Measurements from ENCODE around the gene THBD. TPM values are rescaled to one million over a fixed set of nuclear protein-coding genes. Genes with fewer than 3 reads are reported as not detected.

THBD gene
- total RNA-seq, 1 donor from 2014 or later = 22.7 TPM

GRCh38 chr20:23021541-23021940 lies 27.9 kb downstream of the THBD start:
- H3K79me2 ChIP-seq (ENCODE audit: insufficient read depth, low read length) = no peaks in the 10 kb centered on the region
- H3K27me3 ChIP-seq (ENCODE audit: insufficient read depth, low read length) = no peaks in the 10 kb centered on the region
- no peak overlapping the region for H3K4me2 ChIP-seq (ENCODE audit: low read length)
- peaks cover 9% of the 10 kb centered on the region for H3K4me1 Mint-ChIP-seq (ENCODE audit: low read depth, unreplicated experiment)
- FAIRE-seq (no peak), DNase-seq (ENCODE audit: low read depth) (no peak)
- TF ChIP-seq EZH2 (IDR thresholded peaks at IDR 0.05; ENCODE audit: insufficient read depth, low read length) (no peak), CTCF (IDR thresholded peaks at IDR 0.05; ENCODE audit: insufficient read depth, low read depth, low read length) (no peak)
- no peak overlapping the region for H2AFZ ChIP-seq (ENCODE audit: low read depth, low read length)
- H3K36me3 ChIP-seq (ENCODE audit: insufficient read depth, low read length) = no peaks in the 10 kb centered on the region
- H3K9me3 ChIP-seq (ENCODE audit: insufficient read depth, low read depth, low read length) = no peaks in the 10 kb centered on the region
- no peak overlapping the region for H3K9ac ChIP-seq (ENCODE audit: low read length)
- no peak overlapping the region for H3K27ac ChIP-seq (ENCODE audit: low read depth, low read length)
- no peaks in the 10 kb centered on the region for H3K9me3 Mint-ChIP-seq (ENCODE audit: unreplicated experiment)
- H3K36me3 Mint-ChIP-seq (ENCODE audit: low read depth, unreplicated experiment) = no peaks in the 10 kb centered on the region
- H3K4me3 ChIP-seq (ENCODE audit: insufficient read depth, low read depth, low read length) = no peak overlapping the region
- H3K27me3 Mint-ChIP-seq (ENCODE audit: low read depth, unreplicated experiment) = peaks cover 15% of the 10 kb centered on the region
- H3K4me3 Mint-ChIP-seq (ENCODE audit: unreplicated experiment) = no peak overlapping the region
- no peaks in the 10 kb centered on the region for H4K20me1 ChIP-seq (ENCODE audit: insufficient read depth, low read length)
- no peak overlapping the region for H3K27ac Mint-ChIP-seq (ENCODE audit: unreplicated experiment)
- no peaks in the 10 kb centered on the region for H3K4me1 ChIP-seq (ENCODE audit: insufficient read depth, low read length)

GRCh38 chr20:23020230-23021018 lies 29.0 kb downstream of the THBD start:
- no peak overlapping the region for H3K27ac ChIP-seq (ENCODE audit: low read depth, low read length)
- Mint-ChIP-seq H3K4me1 (ENCODE audit: low read depth, unreplicated experiment) (peaks cover 9% of the 10 kb centered on the region), H3K27ac (ENCODE audit: unreplicated experiment) (no peak overlapping the region), H3K27me3 (ENCODE audit: low read depth, unreplicated experiment) (peaks cover 15% of the 10 kb centered on the region), H3K4me3 (ENCODE audit: unreplicated experiment) (no peak overlapping the region), H3K36me3 (ENCODE audit: low read depth, unreplicated experiment) (no peaks in the 10 kb centered on the region), H3K9me3 (ENCODE audit: unreplicated experiment) (no peaks in the 10 kb centered on the region)
- no peaks in the 10 kb centered on the region for H3K27me3 ChIP-seq (ENCODE audit: insufficient read depth, low read length)
- H3K4me1 ChIP-seq (ENCODE audit: insufficient read depth, low read length) = no peaks in the 10 kb centered on the region
- no peak overlapping the region for H3K4me3 ChIP-seq (ENCODE audit: insufficient read depth, low read depth, low read length)
- no peak for TF ChIP-seq CTCF (IDR thresholded peaks at IDR 0.05; ENCODE audit: insufficient read depth, low read depth, low read length)
- no peak for TF ChIP-seq EZH2 (IDR thresholded peaks at IDR 0.05; ENCODE audit: insufficient read depth, low read length)
- no peaks in the 10 kb centered on the region for H4K20me1 ChIP-seq (ENCODE audit: insufficient read depth, low read length)
- no peak overlapping the region for H2AFZ ChIP-seq (ENCODE audit: low read depth, low read length)
- FAIRE-seq (no peak), DNase-seq (ENCODE audit: low read depth) (no peak)
- H3K36me3 ChIP-seq (ENCODE audit: insufficient read depth, low read length) = no peaks in the 10 kb centered on the region
- no peaks in the 10 kb centered on the region for H3K9me3 ChIP-seq (ENCODE audit: insufficient read depth, low read depth, low read length)
- no peak overlapping the region for H3K4me2 ChIP-seq (ENCODE audit: low read length)
- H3K9ac ChIP-seq (ENCODE audit: low read length) = no peak overlapping the region
- no peaks in the 10 kb centered on the region for H3K79me2 ChIP-seq (ENCODE audit: insufficient read depth, low read length)

DNA sequence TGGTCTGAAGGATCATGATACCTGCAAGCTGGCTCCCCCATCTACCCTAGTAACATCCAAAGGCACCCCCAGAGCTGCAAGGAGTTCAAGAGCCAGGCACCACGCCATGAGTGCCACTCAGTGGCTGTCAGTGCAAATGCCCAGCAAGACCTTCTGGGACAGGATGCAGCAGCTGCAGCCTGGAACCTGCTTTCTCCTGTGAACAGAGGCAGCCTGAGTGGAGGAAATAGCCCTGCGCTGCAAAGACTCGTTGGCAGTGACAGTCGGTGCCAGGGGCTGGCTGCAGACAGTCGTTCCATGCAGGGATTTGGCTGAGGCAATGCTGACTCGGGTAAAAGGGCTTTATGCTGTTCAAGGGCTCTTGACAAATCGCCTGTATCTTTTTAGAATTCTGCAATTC lies 30.1 kb downstream of the THBD start:
- Histone ChIP-seq H3K79me2 (ENCODE audit: insufficient read depth, low read length) (no peaks in the 10 kb centered on the region), H4K20me1 (ENCODE audit: insufficient read depth, low read length) (no peaks in the 10 kb centered on the region), H3K9ac (ENCODE audit: low read length) (no peak overlapping the region), H3K27me3 (ENCODE audit: insufficient read depth, low read length) (no peaks in the 10 kb centered on the region), H2AFZ (ENCODE audit: low read depth, low read length) (no peak overlapping the region), H3K4me2 (ENCODE audit: low read length) (no peak overlapping the region), H3K9me3 (ENCODE audit: insufficient read depth, low read depth, low read length) (no peaks in the 10 kb centered on the region), H3K4me3 (ENCODE audit: insufficient read depth, low read depth, low read length) (no peak overlapping the region), H3K36me3 (ENCODE audit: insufficient read depth, low read length) (no peaks in the 10 kb centered on the region), H3K4me1 (ENCODE audit: insufficient read depth, low read length) (no peaks in the 10 kb centered on the region), H3K27ac (ENCODE audit: low read depth, low read length) (no peak overlapping the region)
- Mint-ChIP-seq H3K4me3 (ENCODE audit: unreplicated experiment) (no peak overlapping the region), H3K27me3 (ENCODE audit: low read depth, unreplicated experiment) (peaks cover 15% of the 10 kb centered on the region), H3K27ac (ENCODE audit: unreplicated experiment) (no peak overlapping the region), H3K9me3 (ENCODE audit: unreplicated experiment) (no peaks in the 10 kb centered on the region), H3K4me1 (ENCODE audit: low read depth, unreplicated experiment) (peaks cover 9% of the 10 kb centered on the region), H3K36me3 (ENCODE audit: low read depth, unreplicated experiment) (no peaks in the 10 kb centered on the region)
- TF ChIP-seq CTCF (IDR thresholded peaks at IDR 0.05; ENCODE audit: insufficient read depth, low read depth, low read length) = no peak
- TF ChIP-seq EZH2 (IDR thresholded peaks at IDR 0.05; ENCODE audit: insufficient read depth, low read length) = no peak
- no peak for DNase-seq (ENCODE audit: low read depth)
- no peak for FAIRE-seq
